Panc1 (cell line): ENCODE results near the gene SGCE.

Experiments
- CTCF ChIP-seq: fragments of 450-650 bp; IDR thresholded peaks from 2 replicates; pipeline ENCODE4 v1.5.1; 2017; ENCODE audit warnings: mild to moderate bottlenecking
- POLR2AphosphoS5 ChIP-seq: IDR thresholded peaks from 2 replicates; pipeline ENCODE4 v1.6.1; 2012; ENCODE audit warnings: mild to moderate bottlenecking, low read depth, low read length, moderate library complexity
- TF ChIP-seq, protein P1 (sequence below), 2 experiments: IDR thresholded peaks; 2 replicates each; pipeline ENCODE4 v1.6.1; 2011 to 2012; ENCODE audit warnings: low read depth in 2 of 2, control low read depth in 1 of 2, low read length in 1 of 2, mild to moderate bottlenecking in 1 of 2, moderate library complexity in 1 of 2; ENCODE audit not compliant: insufficient read depth in 1 of 2

GRCh38 chr7:94639384-94639783, 16.5 kb downstream of the SGCE start:
- no peak for TF ChIP-seq POLR2AphosphoS5
- TF ChIP-seq CTCF: no peak
- TF ChIP-seq, protein P1, sequence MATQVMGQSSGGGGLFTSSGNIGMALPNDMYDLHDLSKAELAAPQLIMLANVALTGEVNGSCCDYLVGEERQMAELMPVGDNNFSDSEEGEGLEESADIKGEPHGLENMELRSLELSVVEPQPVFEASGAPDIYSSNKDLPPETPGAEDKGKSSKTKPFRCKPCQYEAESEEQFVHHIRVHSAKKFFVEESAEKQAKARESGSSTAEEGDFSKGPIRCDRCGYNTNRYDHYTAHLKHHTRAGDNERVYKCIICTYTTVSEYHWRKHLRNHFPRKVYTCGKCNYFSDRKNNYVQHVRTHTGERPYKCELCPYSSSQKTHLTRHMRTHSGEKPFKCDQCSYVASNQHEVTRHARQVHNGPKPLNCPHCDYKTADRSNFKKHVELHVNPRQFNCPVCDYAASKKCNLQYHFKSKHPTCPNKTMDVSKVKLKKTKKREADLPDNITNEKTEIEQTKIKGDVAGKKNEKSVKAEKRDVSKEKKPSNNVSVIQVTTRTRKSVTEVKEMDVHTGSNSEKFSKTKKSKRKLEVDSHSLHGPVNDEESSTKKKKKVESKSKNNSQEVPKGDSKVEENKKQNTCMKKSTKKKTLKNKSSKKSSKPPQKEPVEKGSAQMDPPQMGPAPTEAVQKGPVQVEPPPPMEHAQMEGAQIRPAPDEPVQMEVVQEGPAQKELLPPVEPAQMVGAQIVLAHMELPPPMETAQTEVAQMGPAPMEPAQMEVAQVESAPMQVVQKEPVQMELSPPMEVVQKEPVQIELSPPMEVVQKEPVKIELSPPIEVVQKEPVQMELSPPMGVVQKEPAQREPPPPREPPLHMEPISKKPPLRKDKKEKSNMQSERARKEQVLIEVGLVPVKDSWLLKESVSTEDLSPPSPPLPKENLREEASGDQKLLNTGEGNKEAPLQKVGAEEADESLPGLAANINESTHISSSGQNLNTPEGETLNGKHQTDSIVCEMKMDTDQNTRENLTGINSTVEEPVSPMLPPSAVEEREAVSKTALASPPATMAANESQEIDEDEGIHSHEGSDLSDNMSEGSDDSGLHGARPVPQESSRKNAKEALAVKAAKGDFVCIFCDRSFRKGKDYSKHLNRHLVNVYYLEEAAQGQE (IDR thresholded peaks at IDR 0.05; ENCODE audit: insufficient read depth in 1 of 2, low read depth in 2 of 2, low read length in 1 of 2): no peak
